Measurements from ENCODE around the gene PRKAR2A. TPM values are rescaled to one million over a fixed set of nuclear protein-coding genes. Genes with fewer than 3 reads are reported as not detected.
"Not testable (repeated sequence)": the region's sequence is repeated elsewhere in the genome, so short reads cannot be mapped to it uniquely, and the experiment has no call there.

PRKAR2A gene
- polyA plus RNA-seq, 1 of the 3 experiments (the other 2 are of a cell fraction): 5.2 TPM

- H4K20me1 ChIP-seq (ENCODE audit: insufficient read depth): no peaks in the 10 kb centered on the region
- peaks cover 5% of the 10 kb centered on the region for H3F3A ChIP-seq (replicated peaks; ENCODE audit: insufficient read depth)
- no peaks in the 10 kb centered on the region for H3K9me2 ChIP-seq
- peaks cover 0 to 17% of the 10 kb centered on the region in 2 experiments; a peak in 1 of 4 replicates for H3K4me1 ChIP-seq (ENCODE audit: control insufficient read depth in 1 of 2, insufficient read depth in 2 of 2, low read depth in 1 of 2, low read length in 1 of 2)
- CTCF ChIA-PET: interaction anchor here (0.7 to 3.7 kb wide), 5 partner anchors 10 to 109 kb away, joined by 3 to 29 read pairs (median 4); partner anchors contain the start of genes IP6K2 and PRKAR2A
- H3K4me2 ChIP-seq: no peak overlapping the region
- POLR2A ChIA-PET: no interaction called here
- TF ChIP-seq ZBTB33 (IDR thresholded peaks at IDR 0.05; ENCODE audit: borderline replicate concordance, low read depth): no peak
- no peak for TF ChIP-seq EZH2phosphoT487 (IDR thresholded peaks at IDR 0.05; ENCODE audit: borderline replicate concordance, low read depth)
- no peak for TF ChIP-seq ELF1 (IDR thresholded peaks at IDR 0.05)
- no peak overlapping the region for H3K4me3 ChIP-seq (ENCODE audit: low read depth in 2 of 2, low read length in 1 of 2)
- H3K27me3 ChIP-seq (ENCODE audit: insufficient read depth): no peaks in the 10 kb centered on the region
- no peak overlapping the region for H3K27ac ChIP-seq (ENCODE audit: low read depth in 2 of 2, low read length in 1 of 2)
- H3K9ac ChIP-seq: no peak overlapping the region
- no peaks in the 10 kb centered on the region for H3K36me3 ChIP-seq (replicated peaks in 1 of 2; ENCODE audit: control insufficient read depth in 1 of 2, insufficient read depth in 2 of 2, low read length in 1 of 2)
- H3K9me3 ChIP-seq: no peaks in the 10 kb centered on the region
- DNase-seq: no peak
- no peaks in the 10 kb centered on the region for H3K79me2 ChIP-seq (ENCODE audit: insufficient read depth)
- H2AFZ ChIP-seq (ENCODE audit: low read depth): no peak overlapping the region
- 83% methylated on average over 3 of the region's 3 CpGs for WGBS (ENCODE audit: low lambda C conversion rate)
Measured at GRCh38 chr3:48738144-48738536, 109.5 kb downstream of the PRKAR2A start.

- H3K27me3 ChIP-seq (ENCODE audit: insufficient read depth); CTCF ChIA-PET; H4K20me1 ChIP-seq (ENCODE audit: insufficient read depth); H2AFZ ChIP-seq (ENCODE audit: low read depth); H3K79me2 ChIP-seq (ENCODE audit: insufficient read depth); H3K9ac ChIP-seq; H3K9me2 ChIP-seq; H3K27ac ChIP-seq (ENCODE audit: low read depth in 2 of 2, low read length in 1 of 2); H3K9me3 ChIP-seq; H3F3A ChIP-seq (replicated peaks; ENCODE audit: insufficient read depth); H3K4me2 ChIP-seq; H3K36me3 ChIP-seq (replicated peaks in 1 of 2; ENCODE audit: control insufficient read depth in 1 of 2, insufficient read depth in 2 of 2, low read length in 1 of 2); H3K4me3 ChIP-seq (ENCODE audit: low read depth in 2 of 2, low read length in 1 of 2): not testable (repeated sequence)
- H3K4me1 ChIP-seq (ENCODE audit: control insufficient read depth in 1 of 2, insufficient read depth in 2 of 2, low read depth in 1 of 2, low read length in 1 of 2): peaks cover 0 to 14% of the 10 kb centered on the region in 2 experiments; a peak in 1 of 4 replicates
- POLR2A ChIA-PET: interaction anchor here (0.5 to 1.3 kb wide), 2 partner anchors 18 kb away, joined by 3 to 6 read pairs; partner anchors contain the start of gene IP6K2
- WGBS (ENCODE audit: low lambda C conversion rate): 66% methylated on average over 8 of the region's 8 CpGs
- peak; percentile 27 for DNase-seq
Measured at GRCh38 chr3:48735075-48735767, 112.5 kb downstream of the PRKAR2A start.

- H3K27me3 ChIP-seq (ENCODE audit: insufficient read depth); CTCF ChIA-PET; DNase-seq; H3F3A ChIP-seq (replicated peaks; ENCODE audit: insufficient read depth); H3K36me3 ChIP-seq (replicated peaks in 1 of 2; ENCODE audit: control insufficient read depth in 1 of 2, insufficient read depth in 2 of 2, low read length in 1 of 2); H4K20me1 ChIP-seq (ENCODE audit: insufficient read depth); H2AFZ ChIP-seq (ENCODE audit: low read depth); POLR2A ChIA-PET; H3K4me2 ChIP-seq; H3K9me3 ChIP-seq; H3K9me2 ChIP-seq; H3K79me2 ChIP-seq (ENCODE audit: insufficient read depth); H3K4me1 ChIP-seq (ENCODE audit: control insufficient read depth in 1 of 2, insufficient read depth in 2 of 2, low read depth in 1 of 2, low read length in 1 of 2); H3K9ac ChIP-seq; H3K4me3 ChIP-seq (ENCODE audit: low read depth in 2 of 2, low read length in 1 of 2); H3K27ac ChIP-seq (ENCODE audit: low read depth in 2 of 2, low read length in 1 of 2): not testable (repeated sequence)
- 79% methylated on average over 2 of the region's 25 CpGs for WGBS (ENCODE audit: low lambda C conversion rate)
Measured at GRCh38 chr3:48734541-48734940, 113.1 kb downstream of the PRKAR2A start.

GRCh38 chr3:48733752-48734518, 113.7 kb downstream of the PRKAR2A start:
- WGBS (ENCODE audit: low lambda C conversion rate): no CpG with 5 or more reads among the region's 53 CpGs
- H3K4me3 ChIP-seq (ENCODE audit: low read depth in 2 of 2, low read length in 1 of 2); DNase-seq; CTCF ChIA-PET; H3K36me3 ChIP-seq (replicated peaks in 1 of 2; ENCODE audit: control insufficient read depth in 1 of 2, insufficient read depth in 2 of 2, low read length in 1 of 2); H3K27me3 ChIP-seq (ENCODE audit: insufficient read depth); POLR2A ChIA-PET; H2AFZ ChIP-seq (ENCODE audit: low read depth); H3F3A ChIP-seq (replicated peaks; ENCODE audit: insufficient read depth); H3K9me2 ChIP-seq; H3K27ac ChIP-seq (ENCODE audit: low read depth in 2 of 2, low read length in 1 of 2); H3K9me3 ChIP-seq; H4K20me1 ChIP-seq (ENCODE audit: insufficient read depth); H3K79me2 ChIP-seq (ENCODE audit: insufficient read depth); H3K4me1 ChIP-seq (ENCODE audit: control insufficient read depth in 1 of 2, insufficient read depth in 2 of 2, low read depth in 1 of 2, low read length in 1 of 2); H3K9ac ChIP-seq; H3K4me2 ChIP-seq: not testable (repeated sequence)
